Measurements from ENCODE around the gene PDSS1. TPM values are rescaled to one million over a fixed set of nuclear protein-coding genes. Genes with fewer than 3 reads are reported as not detected.

The PDSS1 gene
- polyA plus RNA-seq, 3 donors: 12.1 to 13.1 (median 12.6) TPM

GRCh38 chr10:26723016-26723415 is 25.5 kb downstream of the PDSS1 start:
- Mint-ChIP-seq H3K4me1 (peaks cover 5% of the 10 kb centered on the region), H3K4me3 (no peak overlapping the region), H3K9me3 (peaks cover 0 to 2% (median 0%) of the 10 kb centered on the region in 7 donors), H3K36me3 (peaks cover 66 to 94% of the 10 kb centered on the region in 2 donors), H3K27ac (peak overlapping the region in 1 of 7 donors; percentile 70), H3K27me3 (ENCODE audit: low read depth in 3 of 3) (peaks cover 0 to 3% (median 0%) of the 10 kb centered on the region in 3 donors)
- intact Hi-C loops (cut with micrococcal nuclease): loop anchor here in 1 of 2 donors (10.0 kb wide), 1 partner anchor 388 kb away; no protein-coding TSS in a partner anchor
- no peak overlapping the region for H3K9ac ChIP-seq (ENCODE audit: insufficient read depth, low read length, poor library complexity, severe bottlenecking)
- TF ChIP-seq, protein P1, sequence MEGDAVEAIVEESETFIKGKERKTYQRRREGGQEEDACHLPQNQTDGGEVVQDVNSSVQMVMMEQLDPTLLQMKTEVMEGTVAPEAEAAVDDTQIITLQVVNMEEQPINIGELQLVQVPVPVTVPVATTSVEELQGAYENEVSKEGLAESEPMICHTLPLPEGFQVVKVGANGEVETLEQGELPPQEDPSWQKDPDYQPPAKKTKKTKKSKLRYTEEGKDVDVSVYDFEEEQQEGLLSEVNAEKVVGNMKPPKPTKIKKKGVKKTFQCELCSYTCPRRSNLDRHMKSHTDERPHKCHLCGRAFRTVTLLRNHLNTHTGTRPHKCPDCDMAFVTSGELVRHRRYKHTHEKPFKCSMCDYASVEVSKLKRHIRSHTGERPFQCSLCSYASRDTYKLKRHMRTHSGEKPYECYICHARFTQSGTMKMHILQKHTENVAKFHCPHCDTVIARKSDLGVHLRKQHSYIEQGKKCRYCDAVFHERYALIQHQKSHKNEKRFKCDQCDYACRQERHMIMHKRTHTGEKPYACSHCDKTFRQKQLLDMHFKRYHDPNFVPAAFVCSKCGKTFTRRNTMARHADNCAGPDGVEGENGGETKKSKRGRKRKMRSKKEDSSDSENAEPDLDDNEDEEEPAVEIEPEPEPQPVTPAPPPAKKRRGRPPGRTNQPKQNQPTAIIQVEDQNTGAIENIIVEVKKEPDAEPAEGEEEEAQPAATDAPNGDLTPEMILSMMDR (IDR thresholded peaks at IDR 0.05): no peak
- peak overlapping the region in 1 of 2 donors; percentile 27 for H3K27ac ChIP-seq (ENCODE audit: low read depth in 1 of 2, low read length in 2 of 2)
- no peaks in the 10 kb centered on the region for H3K9me3 ChIP-seq (replicated peaks in 1 of 2; ENCODE audit: control insufficient read depth in 1 of 2, insufficient read depth in 1 of 2, low read length in 2 of 2)
- no peak overlapping the region for H3K4me2 ChIP-seq (replicated peaks; ENCODE audit: extremely low read depth, low read length, poor library complexity, severe bottlenecking)
- H3K4me1 ChIP-seq (ENCODE audit: control insufficient read depth in 1 of 2, insufficient read depth in 2 of 2, low read length in 2 of 2): no peaks in the 10 kb centered on the region
- peaks cover 8% of the 10 kb centered on the region for H4K20me1 ChIP-seq (ENCODE audit: insufficient read depth, low read length)
- 100% methylated on average over 4 of the region's 4 CpGs for WGBS (ENCODE audit: insufficient coverage)
- peaks cover 73 to 96% of the 10 kb centered on the region in 2 donors for H3K36me3 ChIP-seq (replicated peaks in 1 of 2; ENCODE audit: control insufficient read depth in 1 of 2, insufficient read depth in 2 of 2, low read length in 2 of 2)
- H3K27me3 ChIP-seq (ENCODE audit: control insufficient read depth in 2 of 2, insufficient read depth in 2 of 2, low read length in 2 of 2): no peaks in the 10 kb centered on the region
- H3K79me2 ChIP-seq (ENCODE audit: insufficient read depth, low read length): peaks cover 9% of the 10 kb centered on the region
- DNase-seq: no peak
- H3K4me3 ChIP-seq (replicated peaks in 1 of 3; ENCODE audit: low read depth in 2 of 3, low read length in 3 of 3): no peak overlapping the region
- no peak overlapping the region for H2AFZ ChIP-seq (ENCODE audit: insufficient read depth, low read depth, low read length, poor library complexity, severe bottlenecking)

GRCh38 chr10:26725837-26726727 is 28.6 kb downstream of the PDSS1 start:
- H3K36me3 ChIP-seq (replicated peaks in 1 of 2; ENCODE audit: control insufficient read depth in 1 of 2, insufficient read depth in 2 of 2, low read length in 2 of 2): peaks cover 65 to 94% of the 10 kb centered on the region in 2 donors
- Mint-ChIP-seq H3K27ac (peak overlapping the region in 3 of 7 donors; percentile 50 to 82 (median 51)), H3K36me3 (peaks cover 58 to 95% of the 10 kb centered on the region in 2 donors), H3K4me1 (peaks cover 5% of the 10 kb centered on the region), H3K4me3 (no peak overlapping the region), H3K27me3 (ENCODE audit: low read depth in 3 of 3) (no peaks in the 10 kb centered on the region), H3K9me3 (no peaks in the 10 kb centered on the region)
- TF ChIP-seq, protein P1 (IDR thresholded peaks at IDR 0.05): peak; percentile 90
- no peak overlapping the region for H3K4me3 ChIP-seq (replicated peaks in 1 of 3; ENCODE audit: low read depth in 2 of 3, low read length in 3 of 3)
- peak; percentile 39 to 59 (median 48) for DNase-seq
- no peaks in the 10 kb centered on the region for H3K27me3 ChIP-seq (ENCODE audit: control insufficient read depth in 2 of 2, insufficient read depth in 2 of 2, low read length in 2 of 2)
- no peak overlapping the region for H3K27ac ChIP-seq (ENCODE audit: low read depth in 1 of 2, low read length in 2 of 2)
- H3K4me1 ChIP-seq (ENCODE audit: control insufficient read depth in 1 of 2, insufficient read depth in 2 of 2, low read length in 2 of 2): no peaks in the 10 kb centered on the region
- H3K79me2 ChIP-seq (ENCODE audit: insufficient read depth, low read length): peaks cover 13% of the 10 kb centered on the region
- intact Hi-C loops (cut with micrococcal nuclease): loop anchor here in 1 of 2 donors (2.0 to 10.0 kb wide), 2 partner anchors 157 to 391 kb away; no protein-coding TSS in a partner anchor
- no peaks in the 10 kb centered on the region for H3K9me3 ChIP-seq (replicated peaks in 1 of 2; ENCODE audit: control insufficient read depth in 1 of 2, insufficient read depth in 1 of 2, low read length in 2 of 2)
- no peak overlapping the region for H3K9ac ChIP-seq (ENCODE audit: insufficient read depth, low read length, poor library complexity, severe bottlenecking)
- no peak overlapping the region for H3K4me2 ChIP-seq (replicated peaks; ENCODE audit: extremely low read depth, low read length, poor library complexity, severe bottlenecking)
- H4K20me1 ChIP-seq (ENCODE audit: insufficient read depth, low read length): peaks cover 3% of the 10 kb centered on the region
- 87% methylated on average over 2 of the region's 8 CpGs for WGBS (ENCODE audit: insufficient coverage)
- H2AFZ ChIP-seq (ENCODE audit: insufficient read depth, low read depth, low read length, poor library complexity, severe bottlenecking): no peak overlapping the region

Data from CD14-positive monocyte (primary cell).